ENCODE results near the gene DUOXA2. TPM values are rescaled to one million over a fixed set of nuclear protein-coding genes. Genes with fewer than 3 reads are reported as not detected.
"Not testable (repeated sequence)": the region's sequence is repeated elsewhere in the genome, so short reads cannot be mapped to it uniquely, and the experiment has no call there.

DUOXA2 gene
- polyA plus RNA-seq (ENCODE audit: insufficient read length): not detected

DNA sequence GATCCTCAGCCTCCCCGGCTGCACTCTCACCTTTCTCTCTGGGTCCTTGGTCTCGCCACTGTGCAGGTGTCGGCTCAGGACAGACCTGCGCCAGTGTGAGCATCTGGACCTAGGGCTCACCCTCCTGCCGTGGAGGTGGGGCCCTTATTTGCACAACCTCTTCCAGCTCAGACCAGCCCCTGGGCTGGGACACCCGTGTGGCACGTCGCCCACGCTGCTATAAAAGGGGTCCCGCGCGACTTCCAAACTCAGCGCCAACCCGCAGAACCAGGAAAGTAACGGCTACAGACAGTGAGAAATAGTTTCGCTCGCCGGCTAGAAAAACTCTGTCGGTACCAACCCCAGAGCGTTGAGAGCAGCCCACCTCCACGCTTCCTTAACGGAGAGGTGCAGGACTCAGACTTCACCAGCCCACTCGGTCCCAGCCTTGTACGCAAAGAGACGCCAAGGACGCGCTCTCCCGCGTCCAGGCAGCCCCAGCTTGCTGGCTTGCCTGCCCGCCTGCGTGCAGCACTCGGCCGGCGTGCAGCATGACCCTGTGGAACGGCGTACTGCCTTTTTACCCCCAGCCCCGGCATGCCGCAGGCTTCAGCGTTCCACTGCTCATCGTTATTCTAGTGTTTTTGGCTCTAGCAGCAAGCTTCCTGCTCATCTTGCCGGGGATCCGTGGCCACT lies at the start of gene DUOXA2, which contains the start of gene DUOX2:
DUOXA2 (plus strand) TSS at position 251 of the 675 bp plus-strand sequence; CDS start at position 531, 280 bp downstream.
DUOX2 (minus strand) TSS at position 97 of the 675 bp plus-strand sequence. CDS start 761 bp downstream, outside the sequence.
- no peak for DNase-seq (ENCODE audit: low read depth)

DNA sequence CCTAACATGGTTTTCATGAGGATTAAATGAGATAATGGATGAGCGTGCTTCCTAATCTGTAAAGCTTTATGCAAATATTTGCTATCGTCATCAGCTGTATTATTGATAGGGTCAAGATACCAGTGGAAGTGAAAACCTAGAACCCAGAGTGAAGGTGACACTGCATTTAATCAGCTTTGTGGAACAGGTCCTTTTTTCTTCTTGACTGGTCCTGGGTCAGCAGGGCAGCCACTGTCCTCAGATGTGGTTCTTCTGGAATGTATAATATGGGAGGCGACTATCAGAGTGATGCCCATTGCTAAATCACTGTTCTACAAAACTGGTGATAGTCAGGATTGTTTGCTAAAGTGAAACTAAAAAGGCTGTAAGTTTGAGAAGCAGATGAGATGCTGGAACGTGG lies 49.7 kb upstream of the DUOXA2 start:
- no peak for DNase-seq (ENCODE audit: low read depth)

DNA sequence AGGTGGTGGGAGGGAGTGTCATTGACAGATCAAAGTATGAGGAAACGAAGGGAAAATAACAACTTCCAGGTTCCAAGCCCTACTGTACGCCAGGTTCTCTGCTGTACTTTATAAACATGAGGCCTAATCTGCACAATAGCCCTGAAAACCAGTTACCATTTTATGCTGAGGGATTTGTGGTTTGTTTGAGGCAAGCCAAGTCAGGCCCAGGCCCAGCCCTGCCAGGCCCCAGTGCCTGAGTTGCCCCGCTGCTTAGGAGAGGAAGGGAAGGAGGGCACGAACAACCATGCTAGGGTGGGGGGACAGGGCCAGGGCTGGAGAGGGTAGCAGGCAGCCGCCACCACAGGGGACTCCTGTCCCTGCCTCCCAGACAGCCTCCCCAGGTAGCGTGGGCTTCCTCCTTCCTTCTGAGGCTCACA lies 44.2 kb upstream of the DUOXA2 start:
- DNase-seq (ENCODE audit: low read depth): not testable (repeated sequence)

GRCh38 chr15:45073602-45074001 lies 40.5 kb upstream of the DUOXA2 start:
- not testable (repeated sequence) for DNase-seq (ENCODE audit: low read depth)

DNA sequence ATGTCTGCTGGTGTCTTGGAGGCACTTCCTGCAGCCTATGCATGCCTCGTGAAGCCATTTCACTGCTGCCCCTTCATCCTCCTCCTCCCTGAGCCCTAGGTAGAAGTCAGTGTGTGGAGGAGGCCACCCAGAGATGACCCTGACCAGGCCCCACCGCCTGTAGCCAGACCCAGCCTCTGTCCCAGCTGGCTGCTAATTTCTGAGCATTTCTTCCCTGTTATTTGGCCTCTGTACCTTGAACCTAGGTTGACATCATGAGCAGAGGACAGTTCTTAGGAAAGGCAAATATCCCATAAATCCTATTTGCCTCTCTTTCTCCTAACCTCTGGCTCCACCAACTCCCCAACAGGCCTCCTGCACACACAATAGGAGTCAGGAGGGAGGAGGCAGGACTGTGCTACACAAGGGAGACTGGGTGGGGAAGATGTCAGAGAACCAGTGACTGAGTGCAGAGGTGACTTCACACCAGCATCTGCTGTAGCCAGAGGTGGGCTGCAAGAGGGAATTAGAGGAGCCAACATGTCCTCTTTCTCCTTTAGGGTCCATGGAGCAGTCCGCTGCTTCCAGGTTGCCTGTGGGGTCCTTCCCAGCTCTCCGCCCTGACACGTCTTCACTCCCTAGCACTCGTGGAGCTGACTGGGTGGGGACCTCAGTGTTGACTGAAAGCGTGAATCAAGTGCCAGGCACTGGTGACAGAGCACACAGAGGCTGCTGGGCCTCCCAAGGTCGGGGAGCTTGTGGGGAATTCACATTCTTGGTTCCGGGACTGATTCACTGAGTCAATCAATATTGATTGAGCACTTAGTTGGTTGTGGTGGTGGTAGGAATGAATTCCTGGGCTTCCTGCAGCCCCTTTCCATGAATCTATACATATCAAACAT lies 38.4 kb upstream of the DUOXA2 start:
- DNase-seq (ENCODE audit: low read depth): not testable (repeated sequence)

DNA sequence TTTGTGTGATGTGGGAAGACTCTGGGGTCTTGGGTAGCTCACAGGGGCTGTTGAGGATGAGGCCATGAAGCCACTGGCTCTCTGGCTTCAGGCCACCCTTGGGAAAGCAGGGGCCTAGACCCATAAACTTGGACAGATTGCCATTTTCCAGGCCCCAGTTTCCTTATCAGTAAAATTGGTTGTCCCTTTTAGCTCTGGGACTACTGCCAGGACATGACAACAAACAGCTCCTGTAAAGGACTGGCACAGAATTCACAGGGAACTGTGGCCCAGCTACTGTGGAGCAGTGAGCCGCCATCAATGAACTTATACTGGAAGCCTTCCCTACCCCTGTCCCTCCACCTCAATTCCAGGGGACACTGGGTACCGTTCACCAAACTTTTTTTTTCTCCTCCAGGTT lies 36.7 kb upstream of the DUOXA2 start:
- DNase-seq (ENCODE audit: low read depth): not testable (repeated sequence)

- DNase-seq (ENCODE audit: low read depth): not testable (repeated sequence)
Measured at GRCh38 chr15:45079201-45079600, 34.9 kb upstream of the DUOXA2 start.

DNA sequence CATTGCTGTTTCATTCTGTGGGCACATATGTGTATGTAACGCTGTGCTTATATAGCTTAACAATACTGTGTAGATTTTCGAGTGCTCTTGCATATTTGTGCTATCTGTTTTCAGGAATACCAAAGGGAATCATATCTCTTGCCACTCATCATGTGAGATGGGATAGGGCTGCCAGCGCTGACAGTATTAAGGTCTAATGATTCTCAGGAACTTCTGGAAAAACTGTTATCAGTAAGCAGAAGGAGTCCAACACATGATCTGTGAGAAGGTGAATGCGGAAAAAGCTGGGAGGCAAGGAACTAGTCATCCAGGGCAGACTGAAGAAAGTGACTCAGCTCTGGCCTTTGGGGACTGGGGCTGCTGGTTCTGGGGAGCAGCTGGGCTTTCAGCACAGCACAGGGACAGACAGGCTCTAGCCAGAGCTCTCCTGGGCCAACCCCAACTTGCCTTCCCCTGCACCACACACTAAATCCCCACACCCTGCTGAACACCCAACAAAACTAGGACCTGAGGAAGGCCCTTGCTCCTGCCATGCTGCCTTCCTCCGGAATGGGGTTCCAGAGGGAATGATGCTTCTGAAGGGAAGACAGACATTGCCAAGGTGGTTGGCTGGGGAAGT lies 34.4 kb upstream of the DUOXA2 start:
- DNase-seq (ENCODE audit: low read depth): not testable (repeated sequence)

GRCh38 chr15:45080593-45080992 lies 33.5 kb upstream of the DUOXA2 start:
- DNase-seq (ENCODE audit: low read depth): not testable (repeated sequence)

GRCh38 chr15:45082412-45082811 lies 31.7 kb upstream of the DUOXA2 start:
- DNase-seq (ENCODE audit: low read depth): not testable (repeated sequence)

- no peak for DNase-seq (ENCODE audit: low read depth)
Measured at GRCh38 chr15:45083223-45083622, 30.9 kb upstream of the DUOXA2 start.

GRCh38 chr15:45084163-45084562 lies 30.0 kb upstream of the DUOXA2 start:
- no peak for DNase-seq (ENCODE audit: low read depth)

GRCh38 chr15:45087513-45087912 lies 26.6 kb upstream of the DUOXA2 start:
- DNase-seq (ENCODE audit: low read depth): no peak

- no peak for DNase-seq (ENCODE audit: low read depth)
Measured at GRCh38 chr15:45088801-45089711, 25.1 kb upstream of the DUOXA2 start.

DNA sequence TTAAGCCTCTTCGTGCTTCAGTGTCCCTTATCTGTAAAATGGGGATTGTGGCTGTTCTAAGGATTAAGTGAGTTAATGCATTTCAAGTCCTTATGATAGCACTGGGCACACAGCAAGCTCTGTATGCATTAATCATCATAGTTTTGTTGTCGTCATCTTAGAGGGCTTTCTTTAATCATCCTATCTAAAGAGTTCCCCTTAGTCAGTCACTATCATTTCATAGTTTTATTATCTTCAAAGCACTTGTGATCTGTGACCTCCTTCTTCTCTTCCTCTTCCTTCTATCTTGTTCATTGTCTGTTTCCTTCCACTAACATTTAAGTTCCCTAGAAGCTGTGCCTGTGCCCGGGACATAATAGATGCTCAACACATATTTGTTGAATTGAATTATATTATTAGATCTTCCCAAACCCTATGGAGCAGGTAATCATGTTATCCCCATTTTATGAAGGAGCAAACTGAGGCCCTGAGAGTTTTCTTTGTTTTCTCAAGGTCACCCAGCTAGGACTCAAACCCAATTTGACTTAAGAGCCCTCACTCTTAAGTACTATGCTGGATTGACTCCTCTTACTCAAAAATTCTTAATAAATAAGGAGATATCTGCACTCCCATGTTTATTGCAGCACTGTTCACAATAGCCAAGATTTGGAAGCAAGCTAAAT lies 24.3 kb upstream of the DUOXA2 start:
- DNase-seq (ENCODE audit: low read depth): no peak

DNA sequence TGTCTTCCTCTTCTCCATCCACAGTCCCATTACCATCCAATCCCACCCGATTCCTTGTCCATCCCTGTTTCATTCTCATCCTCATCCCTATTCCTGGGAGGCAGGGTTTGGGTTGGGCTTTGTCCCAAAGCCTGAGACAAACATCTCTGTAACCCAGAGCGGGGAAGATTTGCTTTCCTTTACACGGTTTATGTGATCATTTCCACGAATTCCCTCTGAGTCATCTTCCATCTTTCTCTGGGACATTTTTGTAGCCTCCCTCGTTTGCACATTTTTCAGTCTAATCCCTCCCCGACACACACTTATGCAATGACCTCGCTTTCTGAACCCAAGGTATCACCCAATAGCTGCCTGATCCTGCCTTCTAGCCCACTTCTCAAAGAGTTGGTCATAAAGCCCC lies 23.0 kb upstream of the DUOXA2 start:
- no peak for DNase-seq (ENCODE audit: low read depth)

DNA sequence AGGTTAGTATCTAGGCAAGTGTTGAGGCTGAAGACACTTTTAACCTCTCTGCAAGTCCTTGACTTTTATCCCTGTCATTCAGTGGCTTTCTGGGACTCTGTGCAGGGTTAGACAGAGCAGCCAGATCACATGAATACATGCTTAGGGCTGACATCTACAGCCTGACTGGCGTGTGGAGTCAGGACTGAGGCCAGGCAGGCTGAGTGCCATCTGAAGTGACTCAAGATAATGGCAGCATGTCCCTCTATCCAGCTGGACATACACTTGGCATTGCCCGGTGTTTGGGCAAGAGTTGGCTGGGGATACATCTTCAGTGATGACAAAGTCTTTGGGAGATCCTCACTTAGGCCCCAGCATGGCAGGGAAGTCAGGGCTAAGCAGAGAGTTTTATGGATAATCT lies 22.6 kb upstream of the DUOXA2 start:
- DNase-seq (ENCODE audit: low read depth): no peak

- DNase-seq (ENCODE audit: low read depth): no peak
Measured at GRCh38 chr15:45093013-45093412, 21.1 kb upstream of the DUOXA2 start.

DNA sequence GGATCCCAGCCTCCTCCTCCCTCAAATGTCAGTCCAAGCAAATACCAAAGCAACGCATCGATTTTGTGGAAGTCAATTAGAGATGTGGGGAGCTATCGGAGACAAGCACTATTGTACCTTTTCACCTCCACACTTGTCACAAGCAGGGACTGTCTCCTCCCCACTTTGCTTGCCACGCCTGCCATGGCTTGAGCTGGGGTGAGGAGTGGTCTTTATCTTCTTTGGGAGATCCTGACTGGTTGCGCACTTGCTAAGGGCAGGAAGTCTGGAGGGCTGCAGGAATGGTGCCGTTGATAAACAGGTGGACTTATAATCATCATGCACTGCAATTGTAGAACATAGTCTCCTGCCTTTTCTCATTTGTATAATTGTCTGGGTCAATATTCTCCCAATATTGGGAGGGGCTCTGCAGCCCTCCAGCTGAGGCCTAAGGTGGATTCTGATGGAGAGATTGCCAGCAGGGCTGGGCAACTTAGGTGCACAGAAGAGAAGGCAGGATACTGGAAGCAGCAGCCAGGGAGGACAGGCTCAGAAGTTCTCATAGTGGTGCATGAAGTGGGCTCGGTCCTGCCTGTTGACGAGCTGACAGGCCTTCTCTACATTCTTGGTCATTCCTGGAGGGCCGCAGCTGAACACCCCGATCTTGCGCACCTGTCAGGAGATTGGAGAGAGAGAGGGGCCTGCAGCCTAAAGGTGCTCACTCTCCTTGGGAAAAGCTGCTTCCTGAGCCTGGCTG lies 20.3 kb upstream of the DUOXA2 start:
- no peak for DNase-seq (ENCODE audit: low read depth)

DNA sequence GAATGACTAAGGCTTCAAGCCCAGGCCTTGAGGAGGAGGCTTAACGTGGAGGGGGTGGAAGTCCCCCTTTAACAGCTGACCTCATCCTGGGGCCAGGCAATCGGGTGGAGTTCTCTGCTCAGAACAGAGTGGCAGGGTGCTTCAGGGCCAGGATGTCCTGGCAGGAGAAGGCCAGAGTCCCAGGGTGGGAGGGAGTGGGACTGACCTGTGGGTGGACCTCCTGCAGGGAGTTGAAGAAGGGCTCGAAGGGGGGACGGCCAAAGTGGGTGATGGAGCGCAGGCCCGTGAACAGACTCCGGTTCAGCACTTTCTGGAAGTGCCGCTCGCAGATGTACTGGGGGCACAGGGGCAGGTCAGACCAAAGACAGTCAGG lies 19.8 kb upstream of the DUOXA2 start:
- DNase-seq (ENCODE audit: low read depth): no peak
